ENCODE data around the gene DBF4B.
"Not testable (repeated sequence)": the region's sequence is repeated elsewhere in the genome, so short reads cannot be mapped to it uniquely, and the experiment has no call there.

DBF4B gene

DNA sequence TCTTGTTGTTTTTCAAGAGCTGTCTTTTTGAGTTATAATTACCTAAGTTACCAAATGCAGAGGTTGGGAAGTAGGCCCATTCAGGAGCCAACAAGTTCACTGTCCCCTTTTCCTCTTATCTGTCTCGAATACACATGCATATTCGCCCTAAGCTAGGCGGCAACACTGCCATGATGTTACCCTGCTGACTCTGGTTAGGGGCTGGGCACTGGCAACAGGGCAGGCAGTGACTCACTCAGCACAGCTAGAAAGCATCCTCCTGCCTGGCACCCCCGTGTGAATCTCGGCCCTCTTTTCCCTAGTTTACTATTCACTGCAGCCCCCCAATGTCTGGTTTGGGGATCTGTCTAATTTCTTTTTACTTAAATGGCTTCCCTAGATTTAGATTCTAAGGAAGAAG lies 13.8 kb downstream of the DBF4B start:
- H3K4me1 ChIP-seq (ENCODE audit: insufficient read depth, poor library complexity, severe bottlenecking), result no peaks in the 10 kb centered on the region
- H3K27ac ChIP-seq (ENCODE audit: poor library complexity, severe bottlenecking), result no peak overlapping the region
- no peak overlapping the region for H3K4me3 ChIP-seq (ENCODE audit: severe bottlenecking)
- ATAC-seq (ENCODE audit: low read depth) (no peak), DNase-seq (ENCODE audit: low spot score) (no peak)
- H3K27me3 ChIP-seq (ENCODE audit: insufficient read depth, poor library complexity, severe bottlenecking), result no peaks in the 10 kb centered on the region
- H3K9me3 ChIP-seq (ENCODE audit: severe bottlenecking), result no peaks in the 10 kb centered on the region
- TF ChIP-seq CTCF (IDR thresholded peaks at IDR 0.05; ENCODE audit: poor library complexity, severe bottlenecking), result no peak
- peaks cover 64% of the 10 kb centered on the region for H3K36me3 ChIP-seq (ENCODE audit: low read depth)

DNA sequence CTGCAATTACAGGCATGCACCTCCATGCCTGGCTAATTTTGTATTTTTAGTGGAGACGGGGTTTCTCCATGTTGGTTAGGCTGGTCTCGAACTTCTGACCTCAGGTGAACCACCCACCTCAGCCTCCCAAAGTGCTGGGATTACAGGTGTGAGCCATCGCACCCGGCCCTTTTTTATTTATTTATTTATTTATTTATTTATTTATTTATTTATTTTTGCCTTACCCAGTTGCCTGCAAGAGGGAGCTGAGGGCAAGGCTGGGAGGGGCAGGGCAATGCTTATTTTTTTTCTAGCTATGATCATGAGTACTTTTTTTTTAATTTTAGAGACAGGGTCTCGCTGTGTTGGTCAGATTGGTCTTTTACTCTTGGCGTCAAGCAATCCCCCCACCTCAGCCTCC lies 17.7 kb downstream of the DBF4B start:
- not testable (repeated sequence) for ATAC-seq (ENCODE audit: low read depth); DNase-seq (ENCODE audit: low spot score); H3K27me3 ChIP-seq (ENCODE audit: insufficient read depth, poor library complexity, severe bottlenecking); H3K4me3 ChIP-seq (ENCODE audit: severe bottlenecking); H3K4me1 ChIP-seq (ENCODE audit: insufficient read depth, poor library complexity, severe bottlenecking); H3K9me3 ChIP-seq (ENCODE audit: severe bottlenecking); H3K27ac ChIP-seq (ENCODE audit: poor library complexity, severe bottlenecking)
- H3K36me3 ChIP-seq (ENCODE audit: low read depth), result peaks cover 72% of the 10 kb centered on the region

DNA sequence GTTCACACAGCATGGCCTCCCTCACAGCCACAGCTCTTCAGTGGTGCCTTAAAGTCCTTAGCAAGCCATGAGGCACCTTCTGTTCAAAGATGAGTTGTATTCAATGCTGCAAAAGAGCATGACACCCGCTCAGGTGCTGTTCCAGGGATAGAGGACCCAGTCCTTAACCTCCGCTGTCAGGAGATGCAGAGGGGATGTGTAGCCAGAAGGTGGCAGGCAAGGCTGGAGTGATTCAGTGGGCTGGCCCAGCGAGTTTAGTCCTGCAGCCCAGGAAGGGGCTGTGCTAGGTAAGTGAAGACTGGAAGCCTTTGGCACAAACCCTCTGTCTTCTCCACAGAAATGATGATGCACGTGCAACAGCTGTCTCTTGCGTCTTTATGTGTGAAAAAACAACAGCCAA lies 25.3 kb downstream of the DBF4B start:
- no peak for DNase-seq (ENCODE audit: low spot score)
- H3K27ac ChIP-seq (ENCODE audit: poor library complexity, severe bottlenecking), result no peak overlapping the region
- H3K36me3 ChIP-seq (ENCODE audit: low read depth), result peaks cover 43% of the 10 kb centered on the region
- H3K9me3 ChIP-seq (ENCODE audit: severe bottlenecking), result no peaks in the 10 kb centered on the region
- H3K4me3 ChIP-seq (ENCODE audit: severe bottlenecking), result no peak overlapping the region
- TF ChIP-seq CTCF (IDR thresholded peaks at IDR 0.05; ENCODE audit: poor library complexity, severe bottlenecking), result peak; percentile 9
- peak; percentile 61; the same call in 1 of the 3 replicates for ATAC-seq (ENCODE audit: low read depth)
- no peaks in the 10 kb centered on the region for H3K4me1 ChIP-seq (ENCODE audit: insufficient read depth, poor library complexity, severe bottlenecking)
- no peaks in the 10 kb centered on the region for H3K27me3 ChIP-seq (ENCODE audit: insufficient read depth, poor library complexity, severe bottlenecking)

- Histone ChIP-seq H3K27ac (ENCODE audit: poor library complexity, severe bottlenecking) (no peak overlapping the region), H3K4me3 (ENCODE audit: severe bottlenecking) (no peak overlapping the region), H3K9me3 (ENCODE audit: severe bottlenecking) (no peaks in the 10 kb centered on the region), H3K27me3 (ENCODE audit: insufficient read depth, poor library complexity, severe bottlenecking) (no peaks in the 10 kb centered on the region), H3K4me1 (ENCODE audit: insufficient read depth, poor library complexity, severe bottlenecking) (no peaks in the 10 kb centered on the region), H3K36me3 (ENCODE audit: low read depth) (peaks cover 44% of the 10 kb centered on the region)
- no peak for ATAC-seq (ENCODE audit: low read depth)
- no peak for DNase-seq (ENCODE audit: low spot score)
- TF ChIP-seq CTCF (IDR thresholded peaks at IDR 0.05; ENCODE audit: poor library complexity, severe bottlenecking), result no peak
Observed at GRCh38 chr17:44734272-44734671, 25.8 kb downstream of the DBF4B start.

DNA sequence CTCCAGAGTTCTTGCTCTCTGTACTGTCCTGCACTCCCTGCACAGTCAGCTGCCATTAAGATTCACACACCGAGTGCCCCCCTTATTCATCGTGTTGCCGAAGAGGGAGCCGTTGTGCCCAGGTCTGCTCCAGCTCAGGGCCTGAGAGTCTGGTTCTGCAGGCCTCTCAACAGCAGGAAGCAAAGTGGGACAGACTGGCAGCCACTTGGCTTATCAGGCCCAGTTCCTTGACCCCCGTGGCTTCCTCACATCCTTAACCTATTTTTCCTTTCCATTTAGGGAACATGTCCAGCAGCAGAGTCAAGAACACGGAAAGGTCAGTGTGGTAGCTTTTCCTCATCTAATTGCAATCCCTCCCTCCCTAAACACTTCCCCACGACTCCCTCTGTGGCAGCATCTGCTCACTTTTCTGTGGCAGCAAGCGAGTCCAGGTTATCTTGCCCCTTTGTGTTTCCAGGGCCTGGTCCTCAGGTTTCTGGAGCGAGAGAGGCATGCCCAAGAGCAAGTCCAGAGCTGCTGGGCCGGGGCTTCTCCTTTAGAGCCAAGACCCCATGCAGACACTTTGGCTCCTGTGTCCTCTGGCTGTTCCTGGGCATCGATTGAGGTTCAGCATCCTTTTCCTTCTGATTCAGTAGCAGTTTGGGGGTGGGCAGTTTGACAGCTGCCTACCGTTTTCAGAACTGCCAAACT lies 28.2 kb downstream of the DBF4B start:
- no peak overlapping the region for H3K27ac ChIP-seq (ENCODE audit: poor library complexity, severe bottlenecking)
- peaks cover 45% of the 10 kb centered on the region for H3K36me3 ChIP-seq (ENCODE audit: low read depth)

More for the DNA sequence above, 28.2 kb downstream of the DBF4B start:
- DNase-seq (ENCODE audit: low spot score) (no peak), ATAC-seq (ENCODE audit: low read depth) (no peak)
- H3K4me1 ChIP-seq (ENCODE audit: insufficient read depth, poor library complexity, severe bottlenecking), result no peaks in the 10 kb centered on the region
- no peak for TF ChIP-seq CTCF (IDR thresholded peaks at IDR 0.05; ENCODE audit: poor library complexity, severe bottlenecking)
- H3K4me3 ChIP-seq (ENCODE audit: severe bottlenecking), result no peak overlapping the region
- no peaks in the 10 kb centered on the region for H3K9me3 ChIP-seq (ENCODE audit: severe bottlenecking)
- H3K27me3 ChIP-seq (ENCODE audit: insufficient read depth, poor library complexity, severe bottlenecking), result no peaks in the 10 kb centered on the region
